MM.1S (cell line): ENCODE measurements around the gene CFAP58.

ENCODE experiments used
- DNase-seq: peaks from one replicate; pipeline ENCODE4 v3.0.0-alpha.2; 2015
- H2AFZ ChIP-seq: fragments of 300-600 bp; sonication (generic); 2 replicates; pipeline ENCODE4 v1.6.0; 2016; ENCODE audit warnings: antibody characterized with exemption, low read length
- H3F3A ChIP-seq: fragments of 300-600 bp; sonication (generic); 2 replicates; pipeline ENCODE4 v1.6.1; 2016; ENCODE audit warnings: mild to moderate bottlenecking, antibody characterized with exemption, low read length, moderate library complexity, mixed read lengths; ENCODE audit not compliant: insufficient read depth
- H3K27ac ChIP-seq: fragments of 300-600 bp; sonication (generic); 2 replicates; pipeline ENCODE4 v1.5.1; 2016; ENCODE audit warnings: mild to moderate bottlenecking, low read length
- H3K27me3 ChIP-seq: fragments of 300-600 bp; sonication (generic); replicated peaks from 2 replicates; pipeline ENCODE4 v1.6.0; 2016; ENCODE audit warnings: low read length; ENCODE audit not compliant: insufficient read depth
- H3K36me3 ChIP-seq: fragments of 300-600 bp; sonication (generic); replicated peaks from 2 replicates; pipeline ENCODE4 v1.6.1; 2016; ENCODE audit warnings: mild to moderate bottlenecking, low read length, mixed read lengths; ENCODE audit not compliant: insufficient read depth
- H3K4me1 ChIP-seq: fragments of 300-600 bp; sonication (generic); 2 replicates; pipeline ENCODE4 v1.6.1; 2016; ENCODE audit warnings: low read length, mixed read lengths
- H3K4me2 ChIP-seq: fragments of 300-600 bp; sonication (generic); 2 replicates; pipeline ENCODE4 v1.6.0; 2016; ENCODE audit warnings: low read depth, low read length
- H3K4me3 ChIP-seq: fragments of 300-600 bp; sonication (generic); 2 replicates; pipeline ENCODE4 v1.5.1; 2016; ENCODE audit warnings: low read length, mixed read lengths
- H3K79me2 ChIP-seq: fragments of 300-600 bp; sonication (generic); 2 replicates; pipeline ENCODE4 v1.6.1; 2016; ENCODE audit warnings: mixed run types, low read length, mixed read lengths
- H3K9ac ChIP-seq: fragments of 300-600 bp; sonication (generic); 2 replicates; pipeline ENCODE4 v1.6.1; 2016; ENCODE audit warnings: low read length, mixed read lengths
- H3K9me2 ChIP-seq: fragments of 300-600 bp; sonication (generic); replicated peaks from 2 replicates; pipeline ENCODE4 v1.6.1; 2016; ENCODE audit warnings: mild to moderate bottlenecking, low read length, mixed read lengths; ENCODE audit not compliant: insufficient read depth
- H3K9me3 ChIP-seq: fragments of 300-600 bp; sonication (generic); replicated peaks from 2 replicates; pipeline ENCODE4 v1.6.1; 2016; ENCODE audit warnings: mild to moderate bottlenecking, low read length, mixed read lengths; ENCODE audit not compliant: insufficient read depth
- H4K20me1 ChIP-seq: fragments of 300-600 bp; sonication (generic); 2 replicates; pipeline ENCODE4 v1.6.1; 2016; ENCODE audit warnings: mild to moderate bottlenecking, low read length, moderate library complexity, mixed read lengths; ENCODE audit not compliant: insufficient read depth
- CTCF ChIP-seq: fragments of 300-600 bp; sonication (generic); IDR thresholded peaks from 2 replicates; pipeline ENCODE4 v1.5.1; 2016; ENCODE audit warnings: antibody characterized with exemption, low read length, mixed read lengths
- EZH2 ChIP-seq: fragments of 300-600 bp; sonication (generic); optimal IDR thresholded peaks from 2 replicates; pipeline ENCODE3; 2017; ENCODE audit warnings: low read depth, mild to moderate bottlenecking, antibody characterized with exemption, low read length, mixed read lengths
- EZH2phosphoT487 ChIP-seq: fragments of 300-600 bp; sonication (generic); IDR thresholded peaks from 2 replicates; pipeline ENCODE4 v1.6.1; 2018; ENCODE audit warnings: antibody characterized with exemption, low read length

Gene CFAP58

DNA sequence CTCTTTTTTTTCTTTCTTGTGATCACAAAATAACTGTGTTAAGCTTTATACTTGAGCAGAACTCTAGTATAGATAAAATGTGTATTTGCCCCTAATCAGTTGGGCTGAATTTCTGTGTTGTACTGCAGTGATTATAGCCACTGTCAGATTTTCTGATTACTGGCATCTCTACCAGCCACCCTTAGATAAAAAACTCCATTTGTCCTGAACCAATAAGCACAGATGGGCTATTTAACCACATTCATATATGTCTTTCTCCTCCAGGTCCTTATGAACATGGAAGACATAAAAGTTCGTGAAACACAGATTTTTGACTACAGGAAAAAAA, 38.3 kb downstream of the CFAP58 start:
- Histone ChIP-seq H3K27me3 (no peaks in the 10 kb centered on the region), H3K4me3 (no peak overlapping the region), H2AFZ (no peak overlapping the region), H3K9me3 (no peaks in the 10 kb centered on the region), H3K36me3 (no peaks in the 10 kb centered on the region), H3K4me1 (peaks cover 20% of the 10 kb centered on the region), H3K9ac (no peak overlapping the region), H3K27ac (no peak overlapping the region), H3K9me2 (no peaks in the 10 kb centered on the region), H3K4me2 (no peak overlapping the region), H3F3A (no peaks in the 10 kb centered on the region), H3K79me2 (no peaks in the 10 kb centered on the region), H4K20me1 (no peaks in the 10 kb centered on the region)
- DNase-seq = no peak
- TF ChIP-seq EZH2phosphoT487 (no peak), CTCF (no peak), EZH2 (no peak)

DNA sequence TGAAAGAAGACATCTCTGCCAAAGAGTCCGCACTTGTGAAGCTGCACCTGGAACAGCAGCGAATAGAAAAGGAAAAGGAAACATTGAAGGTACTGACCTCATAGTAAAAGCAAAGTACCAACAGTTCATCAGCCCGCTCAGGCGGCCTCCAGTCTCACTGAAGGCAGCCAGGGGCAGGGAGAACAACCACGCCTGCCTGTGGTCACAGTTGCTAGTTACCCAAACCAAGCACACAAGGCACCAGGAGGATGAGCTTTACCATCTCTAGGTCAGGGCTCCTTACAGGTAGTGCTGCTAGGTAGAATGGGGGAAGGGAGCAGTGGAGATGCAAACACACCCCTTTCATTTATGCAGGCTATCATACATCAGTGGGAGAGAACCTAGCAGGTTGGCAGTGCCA, 39.8 kb downstream of the CFAP58 start:
- no peak overlapping the region for H2AFZ ChIP-seq
- peaks cover 8% of the 10 kb centered on the region; the same call in 1 of the 2 replicates for H3K4me1 ChIP-seq
- H3K4me2 ChIP-seq = no peak overlapping the region
- no peaks in the 10 kb centered on the region for H4K20me1 ChIP-seq
- no peak for TF ChIP-seq EZH2
- TF ChIP-seq EZH2phosphoT487 = no peak
- H3K36me3 ChIP-seq = no peaks in the 10 kb centered on the region
- no peak overlapping the region for H3K9ac ChIP-seq
- H3K4me3 ChIP-seq = no peak overlapping the region
- no peaks in the 10 kb centered on the region for H3F3A ChIP-seq
- no peak for DNase-seq
- H3K9me2 ChIP-seq = no peaks in the 10 kb centered on the region
- H3K27ac ChIP-seq = no peak overlapping the region
- no peaks in the 10 kb centered on the region for H3K27me3 ChIP-seq
- H3K79me2 ChIP-seq = no peaks in the 10 kb centered on the region
- no peaks in the 10 kb centered on the region for H3K9me3 ChIP-seq

DNA sequence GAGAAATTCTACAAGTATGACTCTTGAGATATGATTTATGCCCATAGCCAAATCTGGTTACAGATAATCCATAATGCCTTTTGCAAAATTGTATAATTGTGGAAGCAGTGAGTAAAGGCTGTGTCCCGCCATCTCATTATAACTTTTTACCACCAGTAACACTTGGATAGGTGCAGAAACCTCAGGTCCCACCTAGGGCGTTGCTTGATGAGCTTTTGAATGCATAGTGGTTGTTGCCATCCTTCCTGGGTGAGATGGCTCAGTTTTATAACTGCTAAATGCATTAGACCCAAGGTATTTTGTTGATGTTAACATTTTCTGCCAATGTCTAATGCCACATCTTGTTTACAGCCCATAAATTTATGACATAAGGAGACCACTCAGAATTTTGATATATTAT, 42.9 kb downstream of the CFAP58 start:
- Histone ChIP-seq H3K9me2 (no peaks in the 10 kb centered on the region), H3K4me1 (no peaks in the 10 kb centered on the region), H3K4me3 (no peak overlapping the region), H2AFZ (no peak overlapping the region), H3K9ac (no peak overlapping the region), H3K27ac (no peak overlapping the region), H3K79me2 (no peaks in the 10 kb centered on the region), H3K27me3 (no peaks in the 10 kb centered on the region), H3K36me3 (no peaks in the 10 kb centered on the region), H3K4me2 (no peak overlapping the region), H4K20me1 (no peaks in the 10 kb centered on the region), H3F3A (no peaks in the 10 kb centered on the region), H3K9me3 (no peaks in the 10 kb centered on the region)
- TF ChIP-seq EZH2phosphoT487 (no peak), EZH2 (no peak), CTCF (no peak)
- no peak for DNase-seq

DNA sequence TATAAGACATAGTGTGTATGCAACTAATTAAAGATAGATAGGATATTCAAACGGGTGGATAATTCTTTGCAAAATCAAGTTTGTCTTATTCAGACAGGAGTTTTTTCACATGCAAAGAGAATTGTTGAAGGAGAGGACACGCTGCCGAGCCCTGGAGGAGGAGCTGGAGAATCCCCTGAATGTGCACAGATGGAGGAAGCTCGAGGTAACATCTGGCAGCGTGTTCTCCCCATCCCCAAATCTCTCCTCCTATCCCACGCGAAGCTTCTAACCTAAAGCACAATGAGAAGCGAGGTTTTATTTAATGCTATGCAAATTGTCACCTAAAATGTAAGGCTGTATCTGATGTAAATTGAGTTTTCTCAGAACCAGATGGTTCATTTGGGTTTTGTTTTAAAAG, 50.0 kb downstream of the CFAP58 start:
- Histone ChIP-seq H3K9ac (no peak overlapping the region), H3K9me3 (no peaks in the 10 kb centered on the region), H3K4me3 (no peak overlapping the region), H4K20me1 (no peaks in the 10 kb centered on the region), H3F3A (no peaks in the 10 kb centered on the region), H3K79me2 (no peaks in the 10 kb centered on the region), H3K4me2 (no peak overlapping the region), H3K36me3 (no peaks in the 10 kb centered on the region), H3K9me2 (no peaks in the 10 kb centered on the region), H3K4me1 (no peaks in the 10 kb centered on the region), H2AFZ (no peak overlapping the region), H3K27ac (no peak overlapping the region), H3K27me3 (no peaks in the 10 kb centered on the region)
- no peak for DNase-seq
- TF ChIP-seq CTCF (no peak), EZH2phosphoT487 (no peak), EZH2 (no peak)
